Measurements from ENCODE around the gene PLCH2.

DNA sequence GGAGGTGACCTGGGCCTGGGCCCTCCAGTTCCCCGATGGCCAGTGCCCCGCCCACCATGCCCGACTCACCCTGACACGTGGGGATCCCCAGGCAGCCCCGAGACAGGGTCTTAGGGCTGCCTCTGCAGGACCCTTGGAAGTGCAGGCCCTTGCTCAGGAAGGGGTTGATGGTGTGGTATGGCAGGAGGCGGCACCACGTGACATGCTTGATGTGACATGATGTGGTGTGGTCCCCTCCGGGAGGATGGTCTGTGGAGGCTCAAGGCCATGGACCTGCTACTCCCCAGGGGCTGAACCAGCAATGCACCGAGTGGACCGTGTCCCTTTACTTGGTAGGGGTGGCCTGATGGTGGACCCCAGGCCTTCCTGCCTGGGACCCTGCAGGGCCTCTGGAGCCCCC lies 21.9 kb upstream of the PLCH2 start:
- TF ChIP-seq SP140L (CRISPR knock-in tag; IDR thresholded peaks at IDR 0.05; ENCODE audit: borderline replicate concordance), result no peak
- no peak for TF ChIP-seq ZBTB8A (CRISPR knock-in tag; IDR thresholded peaks at IDR 0.05; ENCODE audit: borderline replicate concordance, low read depth)
- TF ChIP-seq SP5 (CRISPR knock-in tag; IDR thresholded peaks at IDR 0.05; ENCODE audit: borderline replicate concordance, low read depth), result no peak
- TF ChIP-seq ZNF652 (CRISPR knock-in tag; IDR thresholded peaks at IDR 0.05; ENCODE audit: borderline replicate concordance, low read depth), result no peak
- TF ChIP-seq, protein P1, sequence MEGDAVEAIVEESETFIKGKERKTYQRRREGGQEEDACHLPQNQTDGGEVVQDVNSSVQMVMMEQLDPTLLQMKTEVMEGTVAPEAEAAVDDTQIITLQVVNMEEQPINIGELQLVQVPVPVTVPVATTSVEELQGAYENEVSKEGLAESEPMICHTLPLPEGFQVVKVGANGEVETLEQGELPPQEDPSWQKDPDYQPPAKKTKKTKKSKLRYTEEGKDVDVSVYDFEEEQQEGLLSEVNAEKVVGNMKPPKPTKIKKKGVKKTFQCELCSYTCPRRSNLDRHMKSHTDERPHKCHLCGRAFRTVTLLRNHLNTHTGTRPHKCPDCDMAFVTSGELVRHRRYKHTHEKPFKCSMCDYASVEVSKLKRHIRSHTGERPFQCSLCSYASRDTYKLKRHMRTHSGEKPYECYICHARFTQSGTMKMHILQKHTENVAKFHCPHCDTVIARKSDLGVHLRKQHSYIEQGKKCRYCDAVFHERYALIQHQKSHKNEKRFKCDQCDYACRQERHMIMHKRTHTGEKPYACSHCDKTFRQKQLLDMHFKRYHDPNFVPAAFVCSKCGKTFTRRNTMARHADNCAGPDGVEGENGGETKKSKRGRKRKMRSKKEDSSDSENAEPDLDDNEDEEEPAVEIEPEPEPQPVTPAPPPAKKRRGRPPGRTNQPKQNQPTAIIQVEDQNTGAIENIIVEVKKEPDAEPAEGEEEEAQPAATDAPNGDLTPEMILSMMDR (CRISPR knock-in tag; IDR thresholded peaks at IDR 0.05), result no peak
- TF ChIP-seq ESRRA (CRISPR knock-in tag; IDR thresholded peaks at IDR 0.05; ENCODE audit: low read depth), result no peak
- TF ChIP-seq, protein P2, sequence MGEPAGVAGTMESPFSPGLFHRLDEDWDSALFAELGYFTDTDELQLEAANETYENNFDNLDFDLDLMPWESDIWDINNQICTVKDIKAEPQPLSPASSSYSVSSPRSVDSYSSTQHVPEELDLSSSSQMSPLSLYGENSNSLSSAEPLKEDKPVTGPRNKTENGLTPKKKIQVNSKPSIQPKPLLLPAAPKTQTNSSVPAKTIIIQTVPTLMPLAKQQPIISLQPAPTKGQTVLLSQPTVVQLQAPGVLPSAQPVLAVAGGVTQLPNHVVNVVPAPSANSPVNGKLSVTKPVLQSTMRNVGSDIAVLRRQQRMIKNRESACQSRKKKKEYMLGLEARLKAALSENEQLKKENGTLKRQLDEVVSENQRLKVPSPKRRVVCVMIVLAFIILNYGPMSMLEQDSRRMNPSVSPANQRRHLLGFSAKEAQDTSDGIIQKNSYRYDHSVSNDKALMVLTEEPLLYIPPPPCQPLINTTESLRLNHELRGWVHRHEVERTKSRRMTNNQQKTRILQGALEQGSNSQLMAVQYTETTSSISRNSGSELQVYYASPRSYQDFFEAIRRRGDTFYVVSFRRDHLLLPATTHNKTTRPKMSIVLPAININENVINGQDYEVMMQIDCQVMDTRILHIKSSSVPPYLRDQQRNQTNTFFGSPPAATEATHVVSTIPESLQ (CRISPR knock-in tag; conservative IDR thresholded peaks at IDR 0.05), result no peak
- TF ChIP-seq MAFK (conservative IDR thresholded peaks at IDR 0.05 in 1 of 2, IDR thresholded peaks at IDR 0.05 in 1 of 2; ENCODE audit: low read length in 2 of 2), result no peak

Measured in HepG2 (cell line).